GM12865 (cell line): ENCODE results near the gene RAD51D.

Source experiments
- DNase-seq: peaks from one replicate; pipeline ENCODE4 v3.0.0; 2010; ENCODE audit warnings: low read depth
- H3K4me3 ChIP-seq: 2 replicates; pipeline ENCODE4 v1.5.1; 2011; ENCODE audit warnings: mild to moderate bottlenecking, low read depth, low read length, control low read depth
- TF ChIP-seq, protein P1 (sequence below): IDR thresholded peaks from 2 replicates; pipeline ENCODE4 v1.5.1; 2011; ENCODE audit warnings: low read length, control low read depth, low read depth, inconsistent platforms; ENCODE audit not compliant: insufficient read depth; ENCODE audit errors: missing control alignments

RAD51D gene

DNA sequence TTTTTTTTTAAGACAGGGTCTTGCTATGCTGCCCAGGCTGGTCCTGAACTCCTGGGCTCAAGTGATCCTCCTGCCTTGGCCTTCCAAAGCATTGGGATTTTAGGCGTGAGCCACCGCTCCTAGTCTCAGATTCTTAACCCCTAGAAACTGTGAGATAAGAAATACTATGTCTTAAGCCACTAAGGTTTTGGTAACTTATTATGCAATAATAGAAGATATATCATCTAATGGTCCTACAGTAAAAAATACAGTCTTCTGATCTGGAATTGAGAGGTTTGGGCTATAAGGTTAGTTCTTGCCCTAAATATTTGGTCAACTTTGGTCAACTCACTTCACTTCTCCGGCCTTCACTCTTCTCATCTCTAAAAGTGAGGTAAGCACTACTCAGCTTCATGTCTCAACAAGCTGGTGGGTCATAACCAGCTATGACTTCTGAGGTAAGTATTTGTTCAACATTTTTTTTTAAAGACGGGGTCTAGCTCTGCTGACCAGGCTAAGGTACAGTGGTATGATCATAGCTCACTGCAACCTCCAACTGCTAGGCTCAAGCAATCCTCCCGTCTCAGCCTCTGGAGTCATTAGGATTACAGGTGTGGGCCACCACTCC is 14.7 kb downstream of the RAD51D start:
- no peak overlapping the region for H3K4me3 ChIP-seq
- TF ChIP-seq, protein P1, sequence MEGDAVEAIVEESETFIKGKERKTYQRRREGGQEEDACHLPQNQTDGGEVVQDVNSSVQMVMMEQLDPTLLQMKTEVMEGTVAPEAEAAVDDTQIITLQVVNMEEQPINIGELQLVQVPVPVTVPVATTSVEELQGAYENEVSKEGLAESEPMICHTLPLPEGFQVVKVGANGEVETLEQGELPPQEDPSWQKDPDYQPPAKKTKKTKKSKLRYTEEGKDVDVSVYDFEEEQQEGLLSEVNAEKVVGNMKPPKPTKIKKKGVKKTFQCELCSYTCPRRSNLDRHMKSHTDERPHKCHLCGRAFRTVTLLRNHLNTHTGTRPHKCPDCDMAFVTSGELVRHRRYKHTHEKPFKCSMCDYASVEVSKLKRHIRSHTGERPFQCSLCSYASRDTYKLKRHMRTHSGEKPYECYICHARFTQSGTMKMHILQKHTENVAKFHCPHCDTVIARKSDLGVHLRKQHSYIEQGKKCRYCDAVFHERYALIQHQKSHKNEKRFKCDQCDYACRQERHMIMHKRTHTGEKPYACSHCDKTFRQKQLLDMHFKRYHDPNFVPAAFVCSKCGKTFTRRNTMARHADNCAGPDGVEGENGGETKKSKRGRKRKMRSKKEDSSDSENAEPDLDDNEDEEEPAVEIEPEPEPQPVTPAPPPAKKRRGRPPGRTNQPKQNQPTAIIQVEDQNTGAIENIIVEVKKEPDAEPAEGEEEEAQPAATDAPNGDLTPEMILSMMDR = no peak
- DNase-seq = no peak

DNA sequence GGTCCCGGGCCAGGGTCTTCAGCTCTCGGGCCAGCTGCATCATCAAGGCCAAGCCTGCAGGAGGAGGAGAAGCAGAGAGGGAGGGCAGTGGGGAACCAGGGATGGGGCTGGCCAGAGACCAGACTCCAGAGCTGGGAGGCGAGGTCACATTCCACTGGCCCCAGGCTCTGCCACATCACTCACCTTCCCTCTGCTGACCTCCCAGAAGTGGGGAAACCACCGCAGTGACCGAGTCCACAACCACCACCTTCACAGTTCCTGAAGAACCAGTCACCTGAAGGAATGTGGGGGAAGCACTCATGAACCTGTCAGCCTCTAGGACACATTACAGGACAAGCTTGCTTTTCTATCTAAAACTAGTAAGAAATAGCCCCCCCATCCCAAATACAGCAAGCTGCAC is 16.4 kb downstream of the RAD51D start:
- TF ChIP-seq, protein P1 = no peak
- no peak for DNase-seq

GRCh38 chr17:35101725-35102124 is 17.9 kb downstream of the RAD51D start:
- TF ChIP-seq, protein P1 = no peak
- no peak overlapping the region for H3K4me3 ChIP-seq
- no peak for DNase-seq

More for the DNA sequence above, 16.4 kb downstream of the RAD51D start:
- no peak overlapping the region for H3K4me3 ChIP-seq

DNA sequence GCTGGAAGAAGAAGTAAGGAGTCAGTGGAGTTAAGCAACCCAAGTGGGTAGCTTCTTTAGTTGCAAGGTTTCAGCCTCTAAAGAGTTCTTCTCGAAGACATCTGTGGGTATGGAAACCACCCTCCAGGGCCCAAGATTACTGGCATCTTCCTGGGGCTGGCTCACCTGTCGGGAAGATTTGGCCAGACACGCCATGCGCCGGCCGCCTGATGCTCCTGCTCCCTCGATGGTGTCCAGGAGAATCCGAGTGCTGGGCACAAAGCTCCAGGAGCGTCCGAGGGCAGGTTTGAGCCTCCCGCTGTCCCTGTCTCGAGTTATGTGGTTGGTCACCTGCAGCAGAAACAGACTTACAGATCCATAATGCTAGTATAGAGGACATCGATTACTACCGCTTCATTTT is 18.6 kb downstream of the RAD51D start:
- H3K4me3 ChIP-seq = no peak overlapping the region
- TF ChIP-seq, protein P1 = no peak
- DNase-seq = no peak

DNA sequence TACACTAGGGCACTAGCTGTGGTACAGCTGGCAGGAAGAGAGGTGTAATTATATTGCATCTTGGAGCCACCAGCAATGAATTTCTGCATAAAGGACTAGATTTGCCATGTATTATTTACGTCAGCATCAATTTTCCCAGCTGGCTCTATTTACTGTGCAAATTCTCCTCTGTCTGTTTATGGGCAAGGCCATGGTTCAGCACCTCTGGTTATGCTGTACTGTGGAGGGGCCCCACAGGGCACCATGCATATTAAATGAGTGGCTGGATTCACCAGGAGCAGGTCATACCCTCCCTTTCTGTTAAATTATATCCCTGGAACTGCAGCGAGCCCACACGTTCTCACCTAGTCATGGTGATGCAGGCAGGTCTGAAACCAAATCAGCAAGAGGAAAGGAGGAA is 19.8 kb downstream of the RAD51D start:
- no peak overlapping the region for H3K4me3 ChIP-seq
- no peak for DNase-seq
- TF ChIP-seq, protein P1 = no peak

GRCh38 chr17:35097776-35098175 is 21.9 kb downstream of the RAD51D start:
- no peak overlapping the region for H3K4me3 ChIP-seq
- no peak for DNase-seq
- TF ChIP-seq, protein P1 = no peak

GRCh38 chr17:35095741-35096140 is 23.9 kb downstream of the RAD51D start:
- no peak overlapping the region for H3K4me3 ChIP-seq
- DNase-seq = no peak
- TF ChIP-seq, protein P1 = no peak
